PC-9 (cell line): ENCODE measurements around the gene ZNF735. TPM values are rescaled to one million over a fixed set of nuclear protein-coding genes. Genes with fewer than 3 reads are reported as not detected.

Experiments
- BruUV-seq: library from RNA; stranded (reverse); fragments of 400-500 nt; replicated peaks from 2 replicates; lab custom pipeline; 2021; lab: Mats Ljungman, UMichigan
- CTCF ChIA-PET: fragments of 300-600 bp; sonication (Branson Sonifier 250); formaldehyde crosslinking; loops from one replicate; lab custom pipeline; 2022; ENCODE audit warnings: antibody characterized with exemption; lab: Charles Lee
- POLR2A ChIA-PET: fragments of 300-600 bp; sonication (Branson Sonifier 250); formaldehyde crosslinking; loops from one replicate; lab custom pipeline; 2022; ENCODE audit warnings: antibody characterized with exemption; ENCODE audit not compliant: unreplicated experiment; lab: Charles Lee
- DNase-seq, 2 experiments: peaks; one replicate each; pipeline versions ENCODE4 v3.0.0 to v3.0.0-alpha.2; 2015 to 2022; ENCODE audit warnings: mixed read lengths in 1 of 2
- H2AFZ ChIP-seq: fragments of 200-600 bp; sonication (generic); 2 replicates; pipeline ENCODE4 v1.8.1; 2017; ENCODE audit warnings: antibody characterized with exemption
- H3F3A ChIP-seq: fragments of 200-600 bp; sonication (generic); 2 replicates; pipeline ENCODE4 v1.8.1; 2017; ENCODE audit warnings: antibody characterized with exemption, mild to moderate bottlenecking, low read depth; ENCODE audit not compliant: insufficient read depth
- H3K27ac ChIP-seq: fragments of 200-600 bp; sonication (generic); 2 replicates; pipeline ENCODE4 v1.6.1; 2016; ENCODE audit warnings: mixed run types
- H3K27me3 ChIP-seq: fragments of 200-600 bp; sonication (generic); 2 replicates; pipeline ENCODE4 v1.6.1; 2016; ENCODE audit warnings: low read depth, mixed run types; ENCODE audit not compliant: insufficient read depth
- H3K36me3 ChIP-seq: fragments of 200-600 bp; sonication (generic); 2 replicates; pipeline ENCODE4 v1.6.1; 2016; ENCODE audit warnings: low read depth, mixed run types
- H3K4me1 ChIP-seq: fragments of 200-600 bp; sonication (generic); replicated peaks from 2 replicates; pipeline ENCODE4 v1.6.1; 2016; ENCODE audit warnings: mixed run types; ENCODE audit not compliant: insufficient read depth
- H3K4me2 ChIP-seq: fragments of 200-600 bp; sonication (generic); 2 replicates; pipeline ENCODE4 v1.6.1; 2017; ENCODE audit warnings: mixed run types
- H3K4me3 ChIP-seq: fragments of 200-600 bp; sonication (generic); 2 replicates; pipeline ENCODE4 v1.6.1; 2016; ENCODE audit warnings: mixed run types
- H3K79me2 ChIP-seq: fragments of 200-600 bp; sonication (generic); 2 replicates; pipeline ENCODE4 v1.6.1; 2017; ENCODE audit warnings: low read depth, mixed run types
- H3K9me2 ChIP-seq: fragments of 200-600 bp; sonication (generic); 2 replicates; pipeline ENCODE4 v1.8.1; 2017; ENCODE audit warnings: mild to moderate bottlenecking; ENCODE audit not compliant: insufficient read depth
- H3K9me3 ChIP-seq: fragments of 200-600 bp; sonication (generic); 2 replicates; pipeline ENCODE4 v1.8.1; 2016; ENCODE audit warnings: low read depth; ENCODE audit not compliant: insufficient read depth
- H4K20me1 ChIP-seq: fragments of 200-600 bp; sonication (generic); 2 replicates; pipeline ENCODE4 v1.8.1; 2017; ENCODE audit not compliant: insufficient read depth
- EZH2 ChIP-seq: fragments of 200-600 bp; sonication (generic); IDR thresholded peaks from 2 replicates; pipeline ENCODE4 v1.8.0; 2017; ENCODE audit warnings: antibody characterized with exemption, low read depth
- intact Hi-C: fragments of 100-400 bp; cut with micrococcal nuclease; formaldehyde crosslinking; loops from one replicate; pipeline ENCODE4 v1.10.0; 2022; ENCODE audit not compliant: unreplicated experiment
- total RNA-seq: library from RNA; stranded (reverse); gene quantifications from 2 replicates; pipeline ENCODE4 v1.2.3, GENCODE V29; 2021
- TF ChIP-seq, protein P1 (sequence below): fragments of 200-600 bp; sonication (generic); conservative IDR thresholded peaks from 2 replicates; pipeline ENCODE4 v1.6.1; 2017; ENCODE audit warnings: mixed run types, antibody characterized with exemption, mild to moderate bottlenecking, moderate library complexity

ZNF735 gene
- total RNA-seq, 1 experiment from 2014 or later = not detected

DNA sequence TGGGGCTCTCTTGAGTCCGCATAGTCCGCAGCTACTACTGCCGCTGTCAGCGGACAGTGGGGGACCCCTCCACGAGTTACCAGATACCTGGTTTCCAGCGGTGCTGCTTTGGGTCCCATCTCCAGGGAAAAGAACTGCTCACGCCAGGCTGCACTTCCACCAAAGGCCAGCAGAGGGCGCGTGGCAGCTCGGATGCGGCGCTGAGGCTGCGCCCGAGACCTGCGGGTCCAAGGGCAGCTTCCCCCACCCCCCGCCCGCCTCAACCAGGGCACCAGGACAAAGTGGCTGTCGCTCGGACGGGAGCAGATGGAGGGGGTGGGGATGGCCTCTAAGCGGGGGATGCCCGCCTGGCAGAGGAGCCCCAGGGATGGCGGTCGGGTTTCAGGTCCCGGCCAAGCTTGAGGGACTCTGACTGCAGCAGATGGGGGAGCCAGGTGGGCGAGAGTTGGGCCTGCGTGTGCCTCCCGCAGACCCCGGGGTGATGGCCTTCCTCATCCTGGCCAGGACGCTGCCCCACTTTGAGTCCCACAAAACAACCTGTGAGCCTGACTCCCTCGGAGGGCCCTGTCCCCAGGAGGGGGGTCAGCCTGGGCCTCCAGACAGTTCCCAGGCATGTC lies 23.8 kb upstream of the ZNF735 start:
- intact Hi-C loops = loop anchor here (5.0 kb wide), 1 partner anchor 434 kb away; no protein-coding TSS in a partner anchor
- Histone ChIP-seq H3K9me2 (no peaks in the 10 kb centered on the region), H3K4me2 (no peak overlapping the region), H3K4me3 (no peak overlapping the region), H2AFZ (no peak overlapping the region), H3K36me3 (no peaks in the 10 kb centered on the region), H3K4me1 (no peaks in the 10 kb centered on the region), H3K79me2 (no peaks in the 10 kb centered on the region), H3K9me3 (no peaks in the 10 kb centered on the region), H3F3A (no peaks in the 10 kb centered on the region), H4K20me1 (no peaks in the 10 kb centered on the region), H3K27ac (no peak overlapping the region), H3K27me3 (no peaks in the 10 kb centered on the region)
- TF ChIP-seq, protein P1, sequence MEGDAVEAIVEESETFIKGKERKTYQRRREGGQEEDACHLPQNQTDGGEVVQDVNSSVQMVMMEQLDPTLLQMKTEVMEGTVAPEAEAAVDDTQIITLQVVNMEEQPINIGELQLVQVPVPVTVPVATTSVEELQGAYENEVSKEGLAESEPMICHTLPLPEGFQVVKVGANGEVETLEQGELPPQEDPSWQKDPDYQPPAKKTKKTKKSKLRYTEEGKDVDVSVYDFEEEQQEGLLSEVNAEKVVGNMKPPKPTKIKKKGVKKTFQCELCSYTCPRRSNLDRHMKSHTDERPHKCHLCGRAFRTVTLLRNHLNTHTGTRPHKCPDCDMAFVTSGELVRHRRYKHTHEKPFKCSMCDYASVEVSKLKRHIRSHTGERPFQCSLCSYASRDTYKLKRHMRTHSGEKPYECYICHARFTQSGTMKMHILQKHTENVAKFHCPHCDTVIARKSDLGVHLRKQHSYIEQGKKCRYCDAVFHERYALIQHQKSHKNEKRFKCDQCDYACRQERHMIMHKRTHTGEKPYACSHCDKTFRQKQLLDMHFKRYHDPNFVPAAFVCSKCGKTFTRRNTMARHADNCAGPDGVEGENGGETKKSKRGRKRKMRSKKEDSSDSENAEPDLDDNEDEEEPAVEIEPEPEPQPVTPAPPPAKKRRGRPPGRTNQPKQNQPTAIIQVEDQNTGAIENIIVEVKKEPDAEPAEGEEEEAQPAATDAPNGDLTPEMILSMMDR = peak; percentile 74
- TF ChIP-seq EZH2 = no peak
- no TSS peak for BruUV-seq
- ChIA-PET CTCF (no interaction called here), POLR2A (no interaction called here)
- DNase-seq = peak in 1 of 2 experiments; percentile 7

DNA sequence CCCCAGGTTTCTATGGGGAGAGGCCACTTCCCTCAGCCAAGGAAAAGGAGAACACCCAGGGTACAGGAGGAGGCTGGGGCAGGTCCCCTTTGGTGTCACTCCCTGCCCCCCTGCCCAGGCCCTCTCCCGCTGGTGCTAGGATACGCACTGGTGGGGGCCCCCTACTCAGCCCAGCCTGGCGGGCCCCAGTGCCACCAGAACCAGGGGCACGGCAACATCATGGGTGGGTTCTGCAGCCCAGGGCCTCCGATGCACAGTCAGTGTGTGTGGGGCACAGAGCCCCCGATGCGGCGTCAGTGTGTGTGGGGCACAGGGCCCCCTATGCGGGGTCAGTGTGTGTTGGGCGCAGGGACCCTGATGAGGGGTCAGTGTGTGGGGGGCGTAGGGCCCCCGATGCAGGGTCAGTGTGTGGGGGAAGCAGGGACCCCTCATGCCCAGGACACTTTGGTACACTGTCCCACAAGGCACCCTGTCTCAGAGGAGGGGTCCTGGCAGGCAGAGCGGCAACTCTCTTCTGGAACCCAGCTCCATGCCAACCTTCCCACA lies 23.1 kb upstream of the ZNF735 start:
- BruUV-seq = no TSS peak
- no peak overlapping the region for H3K4me2 ChIP-seq
- H3K27ac ChIP-seq = no peak overlapping the region
- H3K4me1 ChIP-seq = no peaks in the 10 kb centered on the region
- CTCF ChIA-PET = no interaction called here
- no peaks in the 10 kb centered on the region for H3K79me2 ChIP-seq
- H3F3A ChIP-seq = no peaks in the 10 kb centered on the region
- H4K20me1 ChIP-seq = no peaks in the 10 kb centered on the region
- POLR2A ChIA-PET = no interaction called here
- no peaks in the 10 kb centered on the region for H3K9me2 ChIP-seq
- H3K9me3 ChIP-seq = no peaks in the 10 kb centered on the region
- H3K4me3 ChIP-seq = no peak overlapping the region
- intact Hi-C loops = loop anchor here (5.0 kb wide), 1 partner anchor 433 kb away; no protein-coding TSS in a partner anchor
- no peaks in the 10 kb centered on the region for H3K36me3 ChIP-seq
- no peaks in the 10 kb centered on the region for H3K27me3 ChIP-seq
- H2AFZ ChIP-seq = no peak overlapping the region
- no peak for TF ChIP-seq EZH2
- TF ChIP-seq, protein P1 = no peak
- DNase-seq = no peak

DNA sequence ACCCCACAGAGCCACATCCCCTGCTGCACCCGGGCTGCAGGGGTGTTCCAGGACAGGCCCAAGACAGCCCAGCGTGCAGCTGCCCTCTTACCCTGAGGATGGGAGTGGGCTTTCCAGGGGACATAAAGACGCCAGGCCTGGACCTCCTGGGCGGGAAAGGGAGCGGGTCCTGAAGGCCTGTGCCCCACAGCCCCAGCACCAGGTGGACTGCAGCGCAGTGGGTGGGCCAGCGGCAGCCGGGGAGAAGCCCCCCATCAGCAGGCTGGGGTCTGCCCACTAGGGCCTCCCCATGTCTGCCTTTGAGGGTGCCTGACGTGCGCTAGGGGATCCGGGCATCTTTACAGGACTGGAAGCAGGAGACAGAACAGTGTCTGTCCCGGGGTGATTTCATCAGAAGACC lies 22.6 kb upstream of the ZNF735 start:
- no peaks in the 10 kb centered on the region for H4K20me1 ChIP-seq
- no peak overlapping the region for H2AFZ ChIP-seq
- no peaks in the 10 kb centered on the region for H3K4me1 ChIP-seq
- H3K79me2 ChIP-seq = no peaks in the 10 kb centered on the region
- no peak for DNase-seq
- ChIA-PET CTCF (no interaction called here), POLR2A (no interaction called here)
- H3K4me3 ChIP-seq = no peak overlapping the region
- no peaks in the 10 kb centered on the region for H3K36me3 ChIP-seq
- H3K27me3 ChIP-seq = no peaks in the 10 kb centered on the region
- H3K27ac ChIP-seq = no peak overlapping the region
- no peaks in the 10 kb centered on the region for H3K9me2 ChIP-seq
- no TSS peak for BruUV-seq
- H3F3A ChIP-seq = no peaks in the 10 kb centered on the region
- no peak overlapping the region for H3K4me2 ChIP-seq
- TF ChIP-seq, protein P1 = no peak
- no peak for TF ChIP-seq EZH2
- no peaks in the 10 kb centered on the region for H3K9me3 ChIP-seq
- intact Hi-C loops = loop anchor here (5.0 kb wide), 1 partner anchor 433 kb away; no protein-coding TSS in a partner anchor
